ENCODE measurements around the gene NPS.

DNA sequence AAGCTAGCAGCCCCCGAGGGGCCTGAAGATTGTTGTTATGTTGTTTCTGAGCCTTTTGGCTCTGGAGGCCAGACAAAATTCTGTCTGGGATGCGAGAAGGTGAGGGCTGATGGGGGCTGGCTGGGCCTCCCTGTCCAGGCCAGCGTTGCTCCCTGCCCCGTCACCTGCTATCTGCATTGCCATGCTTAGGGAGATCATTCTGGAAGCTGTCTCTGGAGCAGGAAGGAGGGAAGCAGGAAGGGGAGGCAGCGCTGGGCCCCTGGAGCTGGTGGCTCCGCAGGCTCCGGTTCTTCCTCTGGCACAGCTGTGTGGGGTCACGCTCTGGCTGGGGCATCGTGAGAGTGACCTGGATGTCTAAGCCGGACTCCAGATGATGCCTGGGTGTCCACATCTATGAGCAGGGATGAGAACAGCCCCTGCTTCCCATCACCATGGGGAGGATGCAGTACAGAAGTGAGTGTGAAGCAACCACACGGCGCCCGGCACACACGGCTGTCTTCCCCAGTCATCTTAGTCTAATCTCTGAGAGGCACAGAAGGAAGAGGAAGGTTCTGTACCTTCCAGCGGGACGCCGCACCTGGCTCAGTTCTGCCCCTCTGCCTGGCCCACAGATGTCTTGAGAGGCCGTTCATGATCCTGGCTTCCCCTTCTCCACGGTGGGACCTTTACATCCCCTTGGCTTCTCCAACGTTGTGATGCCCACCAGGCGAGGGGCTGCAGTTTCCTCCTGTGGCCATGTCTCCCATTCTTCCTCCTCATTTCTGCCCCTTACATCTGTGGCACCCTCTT lies 11.9 kb upstream of the NPS start:
- TF ChIP-seq, protein P1, sequence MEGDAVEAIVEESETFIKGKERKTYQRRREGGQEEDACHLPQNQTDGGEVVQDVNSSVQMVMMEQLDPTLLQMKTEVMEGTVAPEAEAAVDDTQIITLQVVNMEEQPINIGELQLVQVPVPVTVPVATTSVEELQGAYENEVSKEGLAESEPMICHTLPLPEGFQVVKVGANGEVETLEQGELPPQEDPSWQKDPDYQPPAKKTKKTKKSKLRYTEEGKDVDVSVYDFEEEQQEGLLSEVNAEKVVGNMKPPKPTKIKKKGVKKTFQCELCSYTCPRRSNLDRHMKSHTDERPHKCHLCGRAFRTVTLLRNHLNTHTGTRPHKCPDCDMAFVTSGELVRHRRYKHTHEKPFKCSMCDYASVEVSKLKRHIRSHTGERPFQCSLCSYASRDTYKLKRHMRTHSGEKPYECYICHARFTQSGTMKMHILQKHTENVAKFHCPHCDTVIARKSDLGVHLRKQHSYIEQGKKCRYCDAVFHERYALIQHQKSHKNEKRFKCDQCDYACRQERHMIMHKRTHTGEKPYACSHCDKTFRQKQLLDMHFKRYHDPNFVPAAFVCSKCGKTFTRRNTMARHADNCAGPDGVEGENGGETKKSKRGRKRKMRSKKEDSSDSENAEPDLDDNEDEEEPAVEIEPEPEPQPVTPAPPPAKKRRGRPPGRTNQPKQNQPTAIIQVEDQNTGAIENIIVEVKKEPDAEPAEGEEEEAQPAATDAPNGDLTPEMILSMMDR (conservative IDR thresholded peaks at IDR 0.05 in 1 of 2, IDR thresholded peaks at IDR 0.05 in 1 of 2; ENCODE audit: extremely low read depth in 1 of 2, insufficient read depth in 1 of 2, low read depth in 1 of 2, low read length in 2 of 2), result no peak
- no peak for TF ChIP-seq EZH2 (IDR thresholded peaks at IDR 0.05; ENCODE audit: borderline replicate concordance, low read length)
